RPMI8226 (cell line): ENCODE results near the gene PARP14.
A peak's percentile ranks its signal among the peaks of the same experiment; 100 is the strongest.
"Not testable (repeated sequence)": the region's sequence is repeated elsewhere in the genome, so short reads cannot be mapped to it uniquely, and the experiment has no call there.

Experiments used
- DNase-seq: peaks from one replicate; pipeline ENCODE4 v3.0.0-alpha.2; 2015

PARP14 gene

GRCh38 chr3:122678506-122678905 lies 2.1 kb upstream of the PARP14 start:
- no peak for DNase-seq

- DNase-seq: peak; percentile 80
Measured at GRCh38 chr3:122679085-122679881, 1.4 kb upstream of the PARP14 start.

- peak; percentile 12 for DNase-seq
Measured at GRCh38 chr3:122679882-122680474, 661 bp upstream of the PARP14 start.

- DNase-seq: no peak
Measured at GRCh38 chr3:122681284-122681973, 790 bp downstream of the PARP14 start.

- DNase-seq: no peak
Measured at GRCh38 chr3:122681974-122682409, 1.4 kb downstream of the PARP14 start.

GRCh38 chr3:122682778-122683411 lies 2.3 kb downstream of the PARP14 start:
- DNase-seq: not testable (repeated sequence)

- DNase-seq: no peak
Measured at GRCh38 chr3:122687298-122687697, 6.7 kb downstream of the PARP14 start.

- DNase-seq: no peak
Measured at GRCh38 chr3:122688996-122689395, 8.4 kb downstream of the PARP14 start.

GRCh38 chr3:122689587-122689986 lies 8.9 kb downstream of the PARP14 start:
- DNase-seq: no peak

GRCh38 chr3:122690096-122690495 lies 9.5 kb downstream of the PARP14 start:
- DNase-seq: no peak

GRCh38 chr3:122691195-122691594 lies 10.6 kb downstream of the PARP14 start:
- DNase-seq: no peak

GRCh38 chr3:122692674-122693073 lies 12.0 kb downstream of the PARP14 start:
- DNase-seq: no peak

- DNase-seq: no peak
Measured at GRCh38 chr3:122694966-122695365, 14.3 kb downstream of the PARP14 start.

- DNase-seq: no peak
Measured at GRCh38 chr3:122695927-122696561, 15.4 kb downstream of the PARP14 start.

GRCh38 chr3:122697952-122698620 lies 17.4 kb downstream of the PARP14 start:
- no peak for DNase-seq

- DNase-seq: no peak
Measured at GRCh38 chr3:122700193-122700592, 19.6 kb downstream of the PARP14 start.

- DNase-seq: no peak
Measured at GRCh38 chr3:122705379-122705778, 24.7 kb downstream of the PARP14 start.

GRCh38 chr3:122710616-122711251 lies 30.1 kb downstream of the PARP14 start:
- not testable (repeated sequence) for DNase-seq

- DNase-seq: no peak
Measured at GRCh38 chr3:122714273-122714672, 33.6 kb downstream of the PARP14 start.

GRCh38 chr3:122716667-122717066 lies 36.0 kb downstream of the PARP14 start:
- no peak for DNase-seq

GRCh38 chr3:122719273-122719921 lies 38.8 kb downstream of the PARP14 start:
- DNase-seq: no peak
